HG03135 (cell line): ENCODE results near the gene PLEKHB2.
"Not testable (repeated sequence)": the region's sequence is repeated elsewhere in the genome, so short reads cannot be mapped to it uniquely, and the experiment has no call there.

ENCODE experiments used
- ATAC-seq: cut with Tn5 transposase; IDR thresholded peaks from one replicate; pipeline ENCODE4 v1.9.1; 2021; ENCODE audit warnings: mild to moderate bottlenecking, moderate library complexity; ENCODE audit not compliant: unreplicated experiment

Gene PLEKHB2

GRCh38 chr2:131105156-131105949 lies at the start of gene PLEKHB2:
PLEKHB2 (plus strand) TSS chr2:131105336; CDS start chr2:131120942, 15,606 bp downstream.
- peak; percentile 70 for ATAC-seq

GRCh38 chr2:131056204-131056931 lies 48.8 kb upstream of the PLEKHB2 start:
- no peak for ATAC-seq

DNA sequence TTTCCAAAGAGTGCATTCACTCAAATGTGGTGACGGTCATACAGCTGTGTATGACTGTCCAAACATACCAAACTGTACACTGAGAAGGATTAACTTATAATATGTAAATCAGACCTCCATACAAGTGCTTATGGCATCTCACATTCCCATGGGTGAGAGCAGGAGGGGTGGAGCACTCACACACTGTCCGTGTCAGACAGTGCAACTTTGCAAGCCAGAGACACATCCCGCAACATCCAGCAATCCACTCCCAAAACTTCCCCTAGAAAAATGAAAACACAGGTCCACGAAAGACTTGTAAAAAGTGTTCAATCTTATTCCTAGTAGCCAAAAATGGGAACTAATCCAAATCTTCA lies 48.2 kb upstream of the PLEKHB2 start:
- ATAC-seq = no peak

- ATAC-seq = no peak
These were observed 46.8 kb upstream of the PLEKHB2 start for GRCh38 chr2:131058214-131058843.

DNA sequence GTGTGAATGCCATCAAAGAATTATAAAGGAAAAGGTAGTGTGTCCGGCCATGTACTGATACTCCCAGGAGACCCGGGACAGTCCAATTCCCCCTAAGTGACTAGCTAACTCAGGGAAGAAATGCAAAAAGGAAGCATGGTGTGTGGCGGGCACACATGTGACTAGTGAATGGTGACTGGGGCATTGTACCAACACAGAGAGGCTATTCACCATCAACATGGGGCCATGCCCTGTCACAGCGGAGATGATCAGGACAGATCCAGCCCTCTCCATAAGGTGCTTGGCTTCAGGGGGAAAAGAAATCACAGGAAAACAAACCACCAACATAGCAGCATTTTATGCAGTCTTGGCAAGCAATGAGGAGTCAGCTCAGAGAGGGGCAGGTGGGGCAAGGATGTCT lies 46.2 kb upstream of the PLEKHB2 start:
- ATAC-seq = no peak

- ATAC-seq = no peak
These were observed 41.4 kb upstream of the PLEKHB2 start for GRCh38 chr2:131063501-131064283.

- ATAC-seq = no peak
These were observed 40.3 kb upstream of the PLEKHB2 start for GRCh38 chr2:131064589-131065512.

- no peak for ATAC-seq
These were observed 37.5 kb upstream of the PLEKHB2 start for GRCh38 chr2:131067465-131068125.

DNA sequence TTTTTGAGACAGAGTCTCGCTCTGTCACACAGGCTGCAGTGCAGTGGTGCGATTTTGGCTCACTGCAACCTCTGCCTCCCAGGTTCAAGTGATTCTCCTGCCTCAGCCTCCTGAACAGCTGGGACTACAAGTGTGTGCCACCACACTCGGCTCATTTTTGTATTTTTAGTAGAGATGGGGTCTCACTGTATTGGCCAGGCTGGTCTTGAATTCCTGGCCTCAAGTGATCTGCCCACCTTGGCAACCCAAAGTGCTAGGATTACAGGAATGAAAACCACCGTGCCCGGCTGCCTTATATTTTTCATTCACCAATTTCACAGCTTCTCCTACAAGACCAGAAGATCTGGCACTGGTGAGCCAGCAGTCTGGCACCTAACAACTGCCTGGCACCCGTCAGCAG lies 37.0 kb upstream of the PLEKHB2 start:
- not testable (repeated sequence) for ATAC-seq

GRCh38 chr2:131075578-131075977 lies 29.6 kb upstream of the PLEKHB2 start:
- ATAC-seq = not testable (repeated sequence)

- ATAC-seq = no peak
These were observed 28.4 kb upstream of the PLEKHB2 start for GRCh38 chr2:131076707-131077106.

DNA sequence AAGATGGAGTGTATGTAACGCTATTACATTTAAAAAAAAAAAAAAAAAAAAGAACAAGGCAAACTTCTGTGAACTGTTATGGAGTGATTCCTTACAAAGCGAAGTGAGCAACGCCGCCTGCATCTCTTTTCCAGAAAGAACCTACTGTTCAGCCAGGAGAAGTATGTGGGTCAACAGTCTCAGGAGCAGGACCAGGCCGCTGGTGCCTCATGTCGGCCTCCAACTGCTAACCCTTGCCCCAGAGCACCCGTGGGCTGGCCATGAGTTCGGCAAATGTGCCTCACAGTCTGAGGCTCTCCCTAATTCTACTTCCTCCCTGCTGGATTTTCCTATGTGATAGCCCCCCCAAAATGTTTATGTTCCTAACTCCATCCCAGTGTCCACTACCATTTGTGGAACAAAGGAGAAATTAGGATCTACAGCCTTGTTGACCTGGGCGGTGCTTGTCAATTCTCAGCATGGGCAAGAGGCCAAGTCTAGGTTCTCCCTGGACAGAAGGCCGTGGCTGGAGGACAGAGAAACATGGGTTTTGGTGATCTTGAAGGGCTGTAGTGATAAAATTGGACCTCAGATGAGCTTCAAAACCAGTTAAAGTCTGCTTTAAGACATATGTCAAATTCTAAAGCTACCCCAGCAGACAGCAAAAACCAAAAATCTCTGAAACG lies 27.8 kb upstream of the PLEKHB2 start:
- ATAC-seq = no peak

GRCh38 chr2:131077966-131078365 lies 27.2 kb upstream of the PLEKHB2 start:
- ATAC-seq = no peak

GRCh38 chr2:131079931-131080330 lies 25.2 kb upstream of the PLEKHB2 start:
- ATAC-seq = not testable (repeated sequence)

GRCh38 chr2:131081190-131081589 lies 23.9 kb upstream of the PLEKHB2 start:
- ATAC-seq = no peak

DNA sequence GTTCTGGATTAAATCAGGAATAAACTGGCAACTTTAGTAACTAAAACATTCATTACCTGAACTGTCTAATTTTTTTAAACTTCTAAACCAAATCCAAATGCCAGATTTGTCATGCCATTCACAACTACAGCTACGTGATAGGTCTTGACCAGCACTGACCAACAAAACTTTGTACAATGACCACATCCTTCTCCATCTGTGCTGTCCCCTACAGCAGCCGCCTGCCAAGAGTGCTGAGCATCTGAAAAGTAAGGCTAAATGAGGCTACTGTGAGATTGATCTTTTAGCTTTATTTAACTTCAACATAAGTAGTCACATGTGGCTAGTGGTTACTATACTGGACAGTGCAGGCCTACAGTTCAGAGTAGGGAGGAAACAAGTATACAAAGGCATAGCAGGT lies 19.5 kb upstream of the PLEKHB2 start:
- ATAC-seq = no peak

GRCh38 chr2:131092458-131093005 lies 12.6 kb upstream of the PLEKHB2 start:
- no peak for ATAC-seq

- peak; percentile 81 for ATAC-seq
These were observed 12.0 kb upstream of the PLEKHB2 start, which contains the start of gene FAM168B for GRCh38 chr2:131093006-131093695. FAM168B (minus strand) TSS chr2:131093460; CDS start chr2:131082646, 10,814 bp downstream.
